ENCODE data around the gene CD79B. TPM values are rescaled to one million over a fixed set of nuclear protein-coding genes. Genes with fewer than 3 reads are reported as not detected.

Gene CD79B
- total RNA-seq, 1 experiment from 2014 or later, result not detected

GRCh38 chr17:63962298-63962744 lies 30.2 kb upstream of the CD79B start:
- CTCF ChIA-PET, result interaction anchor here (0.8 kb wide), 1 partner anchor 12 kb away, joined by 3 read pairs; no protein-coding TSS in a partner anchor
- POLR2A ChIA-PET, result interaction anchor here (0.6 kb wide), 1 partner anchor 351 kb away, joined by 4 read pairs; no protein-coding TSS in a partner anchor

DNA sequence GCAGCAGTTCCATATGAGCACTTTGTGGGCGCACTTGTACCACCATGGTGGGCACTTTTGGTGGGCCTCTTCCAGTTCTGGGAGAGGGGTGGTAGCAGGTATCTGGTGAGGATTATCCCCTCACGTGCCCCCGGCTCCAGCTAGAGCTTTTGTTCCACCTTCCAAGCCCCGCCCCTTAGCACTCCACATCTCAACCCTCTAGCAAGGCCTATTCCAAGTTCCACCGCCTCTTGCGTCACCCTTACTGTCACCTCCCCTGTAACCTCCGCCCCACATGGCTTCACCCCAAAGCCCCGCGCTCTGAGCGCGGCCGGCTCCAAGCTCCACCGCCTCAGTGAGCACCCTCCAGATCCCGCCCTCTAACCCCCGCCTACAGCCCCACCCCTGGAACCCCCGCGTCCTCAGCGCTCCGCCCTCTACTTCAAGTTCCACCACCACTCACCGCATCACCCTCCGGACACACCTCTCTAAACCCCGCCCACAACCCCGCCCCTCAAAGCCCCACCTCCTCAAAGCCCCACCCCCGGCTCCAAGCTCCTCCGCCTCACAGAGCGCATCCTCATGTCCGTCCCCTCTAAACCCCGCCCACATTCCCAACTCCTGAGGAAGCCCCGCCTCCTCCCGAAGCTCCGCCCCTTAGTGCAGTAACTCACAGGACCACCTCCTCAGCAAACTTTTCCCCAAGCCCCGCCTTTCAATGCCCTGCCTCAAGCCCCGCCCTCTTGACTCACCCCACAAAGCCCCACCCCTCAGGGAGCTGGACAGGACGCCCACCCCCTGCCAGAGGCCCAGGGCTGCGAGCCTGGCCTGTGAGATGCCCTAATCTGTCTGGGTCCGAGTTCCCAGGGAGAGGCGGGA lies 29.5 kb upstream of the CD79B start:
- Mint-ChIP-seq H3K4me1 (ENCODE audit: low read depth, unreplicated experiment) (no peaks in the 10 kb centered on the region), H3K27me3 (ENCODE audit: insufficient read depth, unreplicated experiment) (peaks cover 3% of the 10 kb centered on the region), H3K36me3 (ENCODE audit: insufficient read depth, unreplicated experiment) (no peaks in the 10 kb centered on the region), H3K4me3 (ENCODE audit: unreplicated experiment) (no peak overlapping the region), H3K27ac (ENCODE audit: unreplicated experiment) (no peak overlapping the region), H3K9me3 (ENCODE audit: unreplicated experiment) (no peaks in the 10 kb centered on the region)
- intact Hi-C loops (cut with micrococcal nuclease; ENCODE audit: unreplicated experiment), result no loop called here
- no peak for TF ChIP-seq CTCF (IDR thresholded peaks at IDR 0.05; ENCODE audit: insufficient read depth in 1 of 2, low read depth in 1 of 2, low read length in 1 of 2, severe bottlenecking in 1 of 2, unreplicated experiment in 1 of 2)
- Histone ChIP-seq H3K4me3 (ENCODE audit: low read depth, low read length) (no peak overlapping the region), H3K27me3 (replicated peaks; ENCODE audit: control insufficient read depth, insufficient read depth, low read length) (no peaks in the 10 kb centered on the region; the same call in 1 of the 2 replicates), H3K4me1 (no peaks in the 10 kb centered on the region), H3K9me3 (no peaks in the 10 kb centered on the region), H3K36me3 (ENCODE audit: control insufficient read depth, insufficient read depth, low read length) (no peaks in the 10 kb centered on the region)
- no TSS peak for BruUV-seq (replicated peaks)
- DNase-seq, result peak; percentile 64 to 78
- ChIA-PET CTCF (interaction anchor here (0.7 to 0.8 kb wide), 2 partner anchors 11 to 82 kb away, joined by 3 to 7 read pairs; no protein-coding TSS in a partner anchor), POLR2A (interaction anchor here (0.6 kb wide), 1 partner anchor 352 kb away, joined by 4 read pairs; no protein-coding TSS in a partner anchor)

More at GRCh38 chr17:63962298-63962744, 30.2 kb upstream of the CD79B start:
- no TSS peak for BruUV-seq (replicated peaks)
- intact Hi-C loops (cut with micrococcal nuclease; ENCODE audit: unreplicated experiment), result no loop called here
- DNase-seq, result no peak
- Histone ChIP-seq H3K9me3 (no peaks in the 10 kb centered on the region), H3K4me1 (no peaks in the 10 kb centered on the region), H3K27me3 (replicated peaks; ENCODE audit: control insufficient read depth, insufficient read depth, low read length) (no peaks in the 10 kb centered on the region; the same call in 1 of the 2 replicates), H3K4me3 (ENCODE audit: low read depth, low read length) (no peak overlapping the region), H3K36me3 (ENCODE audit: control insufficient read depth, insufficient read depth, low read length) (no peaks in the 10 kb centered on the region)
- no peak overlapping the region for H3K27ac Mint-ChIP-seq (ENCODE audit: unreplicated experiment)
- H3K4me1 Mint-ChIP-seq (ENCODE audit: low read depth, unreplicated experiment), result no peaks in the 10 kb centered on the region
- H3K36me3 Mint-ChIP-seq (ENCODE audit: insufficient read depth, unreplicated experiment), result no peaks in the 10 kb centered on the region
- H3K9me3 Mint-ChIP-seq (ENCODE audit: unreplicated experiment), result no peaks in the 10 kb centered on the region
- no peak for TF ChIP-seq CTCF (IDR thresholded peaks at IDR 0.05; ENCODE audit: insufficient read depth in 1 of 2, low read depth in 1 of 2, low read length in 1 of 2, severe bottlenecking in 1 of 2, unreplicated experiment in 1 of 2)
- peaks cover 3% of the 10 kb centered on the region for H3K27me3 Mint-ChIP-seq (ENCODE audit: insufficient read depth, unreplicated experiment)
- no peak overlapping the region for H3K4me3 Mint-ChIP-seq (ENCODE audit: unreplicated experiment)

- Mint-ChIP-seq H3K4me3 (ENCODE audit: unreplicated experiment) (no peak overlapping the region), H3K4me1 (ENCODE audit: low read depth, unreplicated experiment) (no peaks in the 10 kb centered on the region), H3K9me3 (ENCODE audit: unreplicated experiment) (no peaks in the 10 kb centered on the region), H3K27ac (ENCODE audit: unreplicated experiment) (no peak overlapping the region), H3K27me3 (ENCODE audit: insufficient read depth, unreplicated experiment) (peaks cover 3% of the 10 kb centered on the region), H3K36me3 (ENCODE audit: insufficient read depth, unreplicated experiment) (no peaks in the 10 kb centered on the region)
- TF ChIP-seq CTCF (IDR thresholded peaks at IDR 0.05; ENCODE audit: insufficient read depth in 1 of 2, low read depth in 1 of 2, low read length in 1 of 2, severe bottlenecking in 1 of 2, unreplicated experiment in 1 of 2), result no peak
- Histone ChIP-seq H3K4me3 (ENCODE audit: low read depth, low read length) (no peak overlapping the region), H3K36me3 (ENCODE audit: control insufficient read depth, insufficient read depth, low read length) (no peaks in the 10 kb centered on the region), H3K4me1 (no peaks in the 10 kb centered on the region), H3K9me3 (no peaks in the 10 kb centered on the region), H3K27me3 (replicated peaks; ENCODE audit: control insufficient read depth, insufficient read depth, low read length) (no peaks in the 10 kb centered on the region; the same call in 1 of the 2 replicates)
- BruUV-seq (replicated peaks), result no TSS peak
- DNase-seq, result no peak
- intact Hi-C loops (cut with micrococcal nuclease; ENCODE audit: unreplicated experiment), result no loop called here
- ChIA-PET CTCF (no interaction called here), POLR2A (no interaction called here)
Observed at GRCh38 chr17:63960430-63960829, 28.3 kb upstream of the CD79B start.
